ENCODE results near the gene SEMA4D.

DNA sequence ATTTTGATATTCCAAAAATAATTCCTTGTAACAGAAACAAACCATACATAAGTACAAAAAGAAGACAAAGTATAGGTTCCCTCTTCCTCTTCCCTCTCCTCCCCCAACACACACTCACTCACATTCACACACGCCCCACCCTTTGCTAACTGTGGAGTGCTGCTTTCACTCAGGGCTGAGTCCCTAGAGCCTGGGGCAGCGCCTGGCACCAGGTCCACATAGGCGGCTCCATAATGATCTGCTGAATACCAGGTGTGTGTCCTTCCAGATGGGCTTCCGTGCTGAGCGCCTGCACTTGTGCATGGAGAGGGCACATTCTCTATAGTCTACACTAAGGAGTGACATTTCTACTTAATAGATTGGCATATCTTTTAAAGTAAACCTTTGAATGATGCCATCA, 3.7 kb downstream of the SEMA4D start:
- TF ChIP-seq POLR2A (IDR thresholded peaks at IDR 0.05), result no peak
- TF ChIP-seq, protein P1, sequence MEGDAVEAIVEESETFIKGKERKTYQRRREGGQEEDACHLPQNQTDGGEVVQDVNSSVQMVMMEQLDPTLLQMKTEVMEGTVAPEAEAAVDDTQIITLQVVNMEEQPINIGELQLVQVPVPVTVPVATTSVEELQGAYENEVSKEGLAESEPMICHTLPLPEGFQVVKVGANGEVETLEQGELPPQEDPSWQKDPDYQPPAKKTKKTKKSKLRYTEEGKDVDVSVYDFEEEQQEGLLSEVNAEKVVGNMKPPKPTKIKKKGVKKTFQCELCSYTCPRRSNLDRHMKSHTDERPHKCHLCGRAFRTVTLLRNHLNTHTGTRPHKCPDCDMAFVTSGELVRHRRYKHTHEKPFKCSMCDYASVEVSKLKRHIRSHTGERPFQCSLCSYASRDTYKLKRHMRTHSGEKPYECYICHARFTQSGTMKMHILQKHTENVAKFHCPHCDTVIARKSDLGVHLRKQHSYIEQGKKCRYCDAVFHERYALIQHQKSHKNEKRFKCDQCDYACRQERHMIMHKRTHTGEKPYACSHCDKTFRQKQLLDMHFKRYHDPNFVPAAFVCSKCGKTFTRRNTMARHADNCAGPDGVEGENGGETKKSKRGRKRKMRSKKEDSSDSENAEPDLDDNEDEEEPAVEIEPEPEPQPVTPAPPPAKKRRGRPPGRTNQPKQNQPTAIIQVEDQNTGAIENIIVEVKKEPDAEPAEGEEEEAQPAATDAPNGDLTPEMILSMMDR (IDR thresholded peaks at IDR 0.05), result no peak

All from adrenal gland (tissue), 5 donors.